GM18505 (cell line): ENCODE measurements around the gene GALNS.
"Not testable (repeated sequence)": the region's sequence is repeated elsewhere in the genome, so short reads cannot be mapped to it uniquely, and the experiment has no call there.

Source experiments
- ATAC-seq: cut with Tn5 transposase; IDR thresholded peaks from one replicate; pipeline ENCODE4 v1.9.1; 2021; ENCODE audit not compliant: unreplicated experiment
- POLR2A ChIP-seq: IDR thresholded peaks from 4 replicates; pipeline ENCODE4 v1.6.1; 2011; ENCODE audit warnings: borderline replicate concordance; ENCODE audit not compliant: insufficient read depth, insufficient read length; ENCODE audit errors: extremely low read depth

Gene GALNS

GRCh38 chr16:88796278-88796677, 60.5 kb downstream of the GALNS start:
- ATAC-seq, result no peak
- TF ChIP-seq POLR2A, result no peak

GRCh38 chr16:88793251-88793954, 63.3 kb downstream of the GALNS start:
- no peak for TF ChIP-seq POLR2A
- ATAC-seq, result no peak

- TF ChIP-seq POLR2A, result no peak
- ATAC-seq, result no peak
Measured at GRCh38 chr16:88792668-88793250, 64.0 kb downstream of the GALNS start.

- no peak for ATAC-seq
- no peak for TF ChIP-seq POLR2A
Measured at GRCh38 chr16:88792078-88792550, 64.6 kb downstream of the GALNS start.

GRCh38 chr16:88790312-88791211, 66.2 kb downstream of the GALNS start:
- no peak for ATAC-seq

GRCh38 chr16:88789594-88789993, 67.2 kb downstream of the GALNS start:
- no peak for ATAC-seq
- no peak for TF ChIP-seq POLR2A

More at GRCh38 chr16:88790312-88791211, 66.2 kb downstream of the GALNS start:
- no peak for TF ChIP-seq POLR2A

- not testable (repeated sequence) for ATAC-seq
Measured at GRCh38 chr16:88788749-88789148, 68.0 kb downstream of the GALNS start.

GRCh38 chr16:88787579-88788314, 69.0 kb downstream of the GALNS start:
- ATAC-seq, result no peak
- no peak for TF ChIP-seq POLR2A

GRCh38 chr16:88785106-88785924, 71.4 kb downstream of the GALNS start, which contains the start of gene PIEZO1:
Gene PIEZO1 (minus strand): TSS chr16:88785220. CDS start chr16:88784964, 256 bp downstream.
- ATAC-seq, result no peak
- peak; percentile 92 for TF ChIP-seq POLR2A

GRCh38 chr16:88784856-88785105, 72.0 kb downstream of the GALNS start:
- no peak for ATAC-seq

GRCh38 chr16:88784074-88784855, 72.5 kb downstream of the GALNS start:
- no peak for ATAC-seq
- TF ChIP-seq POLR2A, result no peak

More at GRCh38 chr16:88784856-88785105, 72.0 kb downstream of the GALNS start:
- no peak for TF ChIP-seq POLR2A
